ENCODE data around the gene PTEN.

- TF ChIP-seq CTCF (IDR thresholded peaks at IDR 0.05): no peak
- TF ChIP-seq POLR2AphosphoS5 (IDR thresholded peaks at IDR 0.05): no peak
Observed at GRCh38 chr10:87983716-87984115, 120.3 kb downstream of the PTEN start.

Measured in breast epithelium (tissue), 3 donors.